ENCODE measurements around the gene DLEC1.

Gene DLEC1

GRCh38 chr3:38018296-38019266 lies 20.4 kb upstream of the DLEC1 start:
- peaks cover 9% of the 10 kb centered on the region for H3K4me1 ChIP-seq (ENCODE audit: control insufficient read depth, insufficient read depth, low read length, poor library complexity, severe bottlenecking)
- peak overlapping the region; percentile 10 for H3K27ac ChIP-seq (ENCODE audit: low read depth, low read length, severe bottlenecking)
- no peak overlapping the region for H3K4me3 ChIP-seq (ENCODE audit: extremely low read depth, insufficient read depth, low read length, poor library complexity, severe bottlenecking)
- WGBS, 2 experiments (ENCODE audit: insufficient coverage in 2 of 2) = 90 to 93% methylated on average over 9 to 12 of the region's 13 CpGs
- H3K9me3 ChIP-seq (ENCODE audit: control insufficient read depth, low read length) = peaks cover 10% of the 10 kb centered on the region
- peaks cover 48% of the 10 kb centered on the region for H3K36me3 ChIP-seq (ENCODE audit: control insufficient read depth, insufficient read depth, low read length)

- H3K27ac ChIP-seq (ENCODE audit: low read depth, low read length, severe bottlenecking) = no peak overlapping the region
- H3K4me3 ChIP-seq (ENCODE audit: extremely low read depth, insufficient read depth, low read length, poor library complexity, severe bottlenecking) = no peak overlapping the region
- H3K36me3 ChIP-seq (ENCODE audit: control insufficient read depth, insufficient read depth, low read length) = peaks cover 39% of the 10 kb centered on the region
- peaks cover 11% of the 10 kb centered on the region for H3K4me1 ChIP-seq (ENCODE audit: control insufficient read depth, insufficient read depth, low read length, poor library complexity, severe bottlenecking)
- peaks cover 10% of the 10 kb centered on the region for H3K9me3 ChIP-seq (ENCODE audit: control insufficient read depth, low read length)
- 93 to 94% methylated on average over 9 to 10 of the region's 10 CpGs for WGBS, 2 experiments (ENCODE audit: insufficient coverage in 2 of 2)
These were observed 19.2 kb upstream of the DLEC1 start for GRCh38 chr3:38019658-38020341.

GRCh38 chr3:38020342-38020726 lies 18.7 kb upstream of the DLEC1 start:
- WGBS, 2 experiments (ENCODE audit: insufficient coverage in 2 of 2) = 63 to 95% methylated on average over 2 of the region's 3 CpGs

GRCh38 chr3:38021196-38021595 lies 17.8 kb upstream of the DLEC1 start:
- H3K9me3 ChIP-seq (ENCODE audit: control insufficient read depth, low read length) = peaks cover 4% of the 10 kb centered on the region
- H3K36me3 ChIP-seq (ENCODE audit: control insufficient read depth, insufficient read depth, low read length) = peaks cover 25% of the 10 kb centered on the region
- 93 to 97% methylated on average over 3 of the region's 4 CpGs for WGBS, 2 experiments (ENCODE audit: insufficient coverage in 2 of 2)
- H3K4me3 ChIP-seq (ENCODE audit: extremely low read depth, insufficient read depth, low read length, poor library complexity, severe bottlenecking) = no peak overlapping the region
- H3K4me1 ChIP-seq (ENCODE audit: control insufficient read depth, insufficient read depth, low read length, poor library complexity, severe bottlenecking) = peaks cover 18% of the 10 kb centered on the region
- H3K27ac ChIP-seq (ENCODE audit: low read depth, low read length, severe bottlenecking) = no peak overlapping the region

More at GRCh38 chr3:38020342-38020726, 18.7 kb upstream of the DLEC1 start:
- Histone ChIP-seq H3K36me3 (ENCODE audit: control insufficient read depth, insufficient read depth, low read length) (peaks cover 34% of the 10 kb centered on the region), H3K27ac (ENCODE audit: low read depth, low read length, severe bottlenecking) (no peak overlapping the region), H3K4me1 (ENCODE audit: control insufficient read depth, insufficient read depth, low read length, poor library complexity, severe bottlenecking) (peaks cover 12% of the 10 kb centered on the region), H3K9me3 (ENCODE audit: control insufficient read depth, low read length) (peaks cover 10% of the 10 kb centered on the region), H3K4me3 (ENCODE audit: extremely low read depth, insufficient read depth, low read length, poor library complexity, severe bottlenecking) (no peak overlapping the region)

- Histone ChIP-seq H3K36me3 (ENCODE audit: control insufficient read depth, insufficient read depth, low read length) (peaks cover 15% of the 10 kb centered on the region), H3K4me1 (ENCODE audit: control insufficient read depth, insufficient read depth, low read length, poor library complexity, severe bottlenecking) (peaks cover 18% of the 10 kb centered on the region), H3K27ac (ENCODE audit: low read depth, low read length, severe bottlenecking) (no peak overlapping the region), H3K4me3 (ENCODE audit: extremely low read depth, insufficient read depth, low read length, poor library complexity, severe bottlenecking) (no peak overlapping the region), H3K9me3 (ENCODE audit: control insufficient read depth, low read length) (no peaks in the 10 kb centered on the region)
- no CpG with 5 or more reads among the region's 3 CpGs for WGBS, 2 experiments (ENCODE audit: insufficient coverage in 2 of 2)
These were observed 16.7 kb upstream of the DLEC1 start for GRCh38 chr3:38022301-38022700.

- Histone ChIP-seq H3K27ac (ENCODE audit: low read depth, low read length, severe bottlenecking) (no peak overlapping the region), H3K36me3 (ENCODE audit: control insufficient read depth, insufficient read depth, low read length) (peaks cover 15% of the 10 kb centered on the region), H3K4me3 (ENCODE audit: extremely low read depth, insufficient read depth, low read length, poor library complexity, severe bottlenecking) (peak overlapping the region; percentile 63), H3K9me3 (ENCODE audit: control insufficient read depth, low read length) (no peaks in the 10 kb centered on the region), H3K4me1 (ENCODE audit: control insufficient read depth, insufficient read depth, low read length, poor library complexity, severe bottlenecking) (peaks cover 18% of the 10 kb centered on the region)
- 93 to 95% methylated on average over 3 to 5 of the region's 6 CpGs for WGBS, 2 experiments (ENCODE audit: insufficient coverage in 2 of 2)
These were observed 15.9 kb upstream of the DLEC1 start for GRCh38 chr3:38022896-38023709.

- Histone ChIP-seq H3K9me3 (ENCODE audit: control insufficient read depth, low read length) (no peaks in the 10 kb centered on the region), H3K4me3 (ENCODE audit: extremely low read depth, insufficient read depth, low read length, poor library complexity, severe bottlenecking) (no peak overlapping the region), H3K36me3 (ENCODE audit: control insufficient read depth, insufficient read depth, low read length) (peaks cover 4% of the 10 kb centered on the region), H3K27ac (ENCODE audit: low read depth, low read length, severe bottlenecking) (no peak overlapping the region), H3K4me1 (ENCODE audit: control insufficient read depth, insufficient read depth, low read length, poor library complexity, severe bottlenecking) (peaks cover 33% of the 10 kb centered on the region)
- 74 to 100% methylated on average over 1 to 3 of the region's 4 CpGs for WGBS, 2 experiments (ENCODE audit: insufficient coverage in 2 of 2)
These were observed 12.2 kb upstream of the DLEC1 start for GRCh38 chr3:38026856-38027255.

GRCh38 chr3:38027466-38028465 lies 11.2 kb upstream of the DLEC1 start:
- Histone ChIP-seq H3K4me1 (ENCODE audit: control insufficient read depth, insufficient read depth, low read length, poor library complexity, severe bottlenecking) (peaks cover 31% of the 10 kb centered on the region), H3K36me3 (ENCODE audit: control insufficient read depth, insufficient read depth, low read length) (peaks cover 4% of the 10 kb centered on the region), H3K27ac (ENCODE audit: low read depth, low read length, severe bottlenecking) (no peak overlapping the region), H3K9me3 (ENCODE audit: control insufficient read depth, low read length) (no peaks in the 10 kb centered on the region), H3K4me3 (ENCODE audit: extremely low read depth, insufficient read depth, low read length, poor library complexity, severe bottlenecking) (peak overlapping the region; percentile 58)
- WGBS, 2 experiments (ENCODE audit: insufficient coverage in 2 of 2) = 88 to 95% methylated on average over 5 of the region's 6 CpGs

- Histone ChIP-seq H3K4me3 (ENCODE audit: extremely low read depth, insufficient read depth, low read length, poor library complexity, severe bottlenecking) (peak overlapping the region; percentile 58), H3K9me3 (ENCODE audit: control insufficient read depth, low read length) (no peaks in the 10 kb centered on the region), H3K27ac (ENCODE audit: low read depth, low read length, severe bottlenecking) (no peak overlapping the region), H3K36me3 (ENCODE audit: control insufficient read depth, insufficient read depth, low read length) (peaks cover 4% of the 10 kb centered on the region), H3K4me1 (ENCODE audit: control insufficient read depth, insufficient read depth, low read length, poor library complexity, severe bottlenecking) (peaks cover 24% of the 10 kb centered on the region)
- whole genome bisulfite sequencing, 2 experiments (ENCODE audit: insufficient coverage in 2 of 2) = 5 to 10% methylated on average over 24 to 29 of the region's 45 CpGs
These were observed 10.2 kb upstream of the DLEC1 start for GRCh38 chr3:38028621-38029361.
